DMS 273 treated with DMSO at 0.1 percent for 48 hours (cell line): ENCODE results near the gene ZNF660.

Source experiments
- DNase-seq: peaks from one replicate; lab custom pipeline; 2025; lab: John Stamatoyannopoulos, UW

The ZNF660 gene

GRCh38 chr3:44632193-44632592 is 47.4 kb downstream of the ZNF660 start:
- no peak for DNase-seq

GRCh38 chr3:44642337-44642736 is 57.6 kb downstream of the ZNF660 start:
- no peak for DNase-seq

- DNase-seq: no peak
Observed at GRCh38 chr3:44643024-44643423, 58.3 kb downstream of the ZNF660 start.

GRCh38 chr3:44647771-44648170 is 63.0 kb downstream of the ZNF660 start:
- DNase-seq: no peak

GRCh38 chr3:44648564-44649229 is 63.9 kb downstream of the ZNF660 start, which contains the start of gene ZNF35:
ZNF35 (plus strand) TSS chr3:44648732; CDS start chr3:44651068, 2,336 bp downstream.
- DNase-seq: peak; percentile 31
